Left ventricle myocardium inferior (tissue), 1 donor: ENCODE results near the gene LIN28B. TPM values are rescaled to one million over a fixed set of nuclear protein-coding genes. Genes with fewer than 3 reads are reported as not detected.

Source experiments
- DNase-seq: peaks from one replicate; pipeline ENCODE4 v3.0.0-alpha.2; 2020
- H3K27ac ChIP-seq: fragments of 200-600 bp; replicated peaks from 2 replicates; pipeline ENCODE4 v1.8.0; 2021
- H3K27me3 ChIP-seq: fragments of 200-600 bp; 2 replicates; pipeline ENCODE4 v1.8.0; 2021; ENCODE audit warnings: low read depth
- H3K36me3 ChIP-seq: fragments of 200-600 bp; 2 replicates; pipeline ENCODE4 v1.8.0; 2021
- H3K4me1 ChIP-seq: fragments of 200-600 bp; 2 replicates; pipeline ENCODE4 v1.8.0; 2021
- H3K4me3 ChIP-seq: fragments of 200-600 bp; 2 replicates; pipeline ENCODE4 v1.8.0; 2021; ENCODE audit warnings: mild to moderate bottlenecking, moderate library complexity
- H3K9me3 ChIP-seq: fragments of 200-600 bp; replicated peaks from 2 replicates; pipeline ENCODE4 v1.8.0; 2021
- CTCF ChIP-seq: fragments of 200-600 bp; IDR thresholded peaks from 2 replicates; pipeline ENCODE4 v1.8.0; 2021; ENCODE audit warnings: antibody characterized with exemption, mild to moderate bottlenecking, borderline replicate concordance
- intact Hi-C: fragments of 100-400 bp; cut with micrococcal nuclease; formaldehyde crosslinking; loops from one replicate; pipeline ENCODE4 v1.11.0; 2022
- long read RNA-seq: library from polyadenylated mRNA; unstranded; transcript quantifications from one replicate; pipeline ENCODE4 v2.0.0, GENCODE V29; 2021
- total RNA-seq: library from RNA; stranded (reverse); fragmentation: NEBNext Ultra II Directional; extraction: Animal tissue kit (Norgen Biotek cat#: 25700); gene quantifications from one replicate; pipeline ENCODE4 v1.2.1, GENCODE V29; 2021
- donor health status: DM: no; HTN: yes; CAD: no; lungs with severe emphysema.

The LIN28B gene
- total RNA-seq: not detected
- long read RNA-seq: 0 reads

GRCh38 chr6:104956731-104957294, at the start of gene LIN28B:
Gene LIN28B, plus strand, starts transcription at chr6:104957107. Its CDS starts 144 bp downstream, at chr6:104957251.
- TF ChIP-seq CTCF: no peak
- Histone ChIP-seq H3K4me1 (peaks cover 9% of the 10 kb centered on the region), H3K9me3 (no peaks in the 10 kb centered on the region), H3K36me3 (no peaks in the 10 kb centered on the region), H3K27me3 (peaks cover 100% of the 10 kb centered on the region), H3K4me3 (no peak within 1 kb of the TSS), H3K27ac (no peak within 1 kb of the TSS)
- intact Hi-C loops: no loop called here
- DNase-seq: no peak

GRCh38 chr6:104908031-104908887, 48.6 kb upstream of the LIN28B start:
- no peak overlapping the region for H3K4me3 ChIP-seq
- no peak overlapping the region for H3K27ac ChIP-seq
- TF ChIP-seq CTCF: no peak
- intact Hi-C loops: no loop called here
- peaks cover 19% of the 10 kb centered on the region for H3K9me3 ChIP-seq
- H3K4me1 ChIP-seq: no peaks in the 10 kb centered on the region
- H3K36me3 ChIP-seq: no peaks in the 10 kb centered on the region
- H3K27me3 ChIP-seq: no peaks in the 10 kb centered on the region
- no peak for DNase-seq

- Histone ChIP-seq H3K4me1 (no peaks in the 10 kb centered on the region), H3K27ac (no peak overlapping the region), H3K4me3 (no peak overlapping the region), H3K36me3 (no peaks in the 10 kb centered on the region), H3K9me3 (peaks cover 17% of the 10 kb centered on the region), H3K27me3 (no peaks in the 10 kb centered on the region)
- intact Hi-C loops: no loop called here
- no peak for DNase-seq
- no peak for TF ChIP-seq CTCF
Observed at GRCh38 chr6:104908888-104909525, 47.9 kb upstream of the LIN28B start.

- no peak for TF ChIP-seq CTCF
- no peak overlapping the region for H3K27ac ChIP-seq
- H3K4me1 ChIP-seq: no peaks in the 10 kb centered on the region
- peaks cover 75% of the 10 kb centered on the region for H3K27me3 ChIP-seq
- H3K4me3 ChIP-seq: no peak overlapping the region
- peaks cover 16% of the 10 kb centered on the region for H3K9me3 ChIP-seq
- no peak for DNase-seq
- no peaks in the 10 kb centered on the region for H3K36me3 ChIP-seq
- intact Hi-C loops: no loop called here
Observed at GRCh38 chr6:104921896-104922295, 35.0 kb upstream of the LIN28B start.

GRCh38 chr6:104928141-104928540, 28.8 kb upstream of the LIN28B start:
- Histone ChIP-seq H3K27me3 (peaks cover 51% of the 10 kb centered on the region), H3K4me3 (no peak overlapping the region), H3K4me1 (no peaks in the 10 kb centered on the region), H3K27ac (no peak overlapping the region), H3K9me3 (no peaks in the 10 kb centered on the region), H3K36me3 (no peaks in the 10 kb centered on the region)
- intact Hi-C loops: no loop called here
- DNase-seq: no peak
- no peak for TF ChIP-seq CTCF
